ENCODE measurements around the gene SCAMP2.
"Not testable (repeated sequence)": the region's sequence is repeated elsewhere in the genome, so short reads cannot be mapped to it uniquely, and the experiment has no call there.

The SCAMP2 gene

DNA sequence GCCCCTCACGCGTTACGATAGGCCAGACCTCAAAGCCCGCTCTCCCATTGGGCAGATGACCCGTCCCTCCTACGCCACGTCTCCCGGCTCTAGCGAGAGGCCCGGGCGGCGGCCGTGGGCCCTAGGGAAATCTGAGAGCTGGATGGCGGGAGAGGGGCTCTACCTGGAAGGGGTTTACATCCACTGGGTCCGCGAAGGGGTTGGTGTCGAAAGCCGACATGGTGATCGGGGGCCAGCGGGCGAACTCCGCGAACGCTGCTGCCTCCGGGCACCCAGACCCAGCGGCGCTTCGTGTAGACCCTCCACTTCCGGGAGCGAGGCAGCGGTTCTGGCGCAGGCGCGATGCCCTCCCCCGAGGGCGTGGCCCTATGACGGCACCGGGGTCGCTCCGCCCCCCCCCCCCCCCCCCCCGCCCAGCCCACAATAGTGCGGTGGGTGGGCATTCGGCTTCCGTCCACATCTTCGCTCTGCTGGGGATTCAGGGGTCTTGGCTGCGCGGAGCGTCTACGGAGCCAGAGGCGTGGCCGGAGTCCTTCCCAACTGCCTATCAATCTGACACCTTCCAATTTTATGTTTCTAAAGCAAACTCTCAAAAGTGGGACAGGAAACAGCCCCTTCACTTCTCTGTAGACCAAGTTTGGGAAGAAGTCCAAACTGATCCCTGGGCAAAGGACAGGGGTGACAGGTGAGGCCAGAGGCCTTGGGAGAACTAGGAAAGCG lies at the start of gene SCAMP2:
TSS of gene SCAMP2 (minus strand) at position 330 of the 720 bp plus-strand sequence. CDS start at position 220, 110 bp downstream.
- no peak for TF ChIP-seq CTCF (conservative IDR thresholded peaks at IDR 0.05; ENCODE audit: low read length)
- peak; percentile 94 for DNase-seq (ENCODE audit: low read depth)

DNA sequence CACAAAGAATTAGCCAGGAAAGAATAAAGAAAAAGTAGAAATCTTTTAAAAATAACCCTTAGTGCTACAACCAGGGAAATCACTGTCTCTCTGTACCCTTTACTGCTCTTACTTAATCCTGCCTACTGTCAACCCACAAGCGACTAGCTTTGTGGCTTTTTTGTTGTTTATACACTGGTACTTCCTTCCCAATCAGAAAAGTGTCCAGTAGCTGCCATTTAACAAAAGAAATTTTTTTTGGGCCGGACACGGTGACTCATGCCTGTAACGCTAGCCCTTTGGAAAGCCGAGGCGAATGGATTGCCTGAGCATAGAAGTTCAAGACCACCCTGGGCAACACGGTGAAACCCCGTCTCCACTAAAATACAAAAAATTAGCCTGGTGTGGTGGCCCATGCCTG lies 47.3 kb upstream of the SCAMP2 start:
- DNase-seq (ENCODE audit: low read depth): no peak
- H3K4me3 ChIP-seq (ENCODE audit: low read length): no peak overlapping the region
- TF ChIP-seq CTCF (conservative IDR thresholded peaks at IDR 0.05; ENCODE audit: low read length): no peak

More for the DNA sequence above, at the start of gene SCAMP2:
- peak within 1 kb of the TSS; percentile 94 for H3K4me3 ChIP-seq (ENCODE audit: low read length)

- no peak for TF ChIP-seq CTCF (conservative IDR thresholded peaks at IDR 0.05; ENCODE audit: low read length)
- no peak overlapping the region for H3K4me3 ChIP-seq (ENCODE audit: low read length)
- DNase-seq (ENCODE audit: low read depth): no peak
These were observed 44.5 kb upstream of the SCAMP2 start for GRCh38 chr15:74917676-74918075.

- not testable (repeated sequence) for DNase-seq (ENCODE audit: low read depth)
These were observed 40.6 kb upstream of the SCAMP2 start for GRCh38 chr15:74913799-74914198.

DNA sequence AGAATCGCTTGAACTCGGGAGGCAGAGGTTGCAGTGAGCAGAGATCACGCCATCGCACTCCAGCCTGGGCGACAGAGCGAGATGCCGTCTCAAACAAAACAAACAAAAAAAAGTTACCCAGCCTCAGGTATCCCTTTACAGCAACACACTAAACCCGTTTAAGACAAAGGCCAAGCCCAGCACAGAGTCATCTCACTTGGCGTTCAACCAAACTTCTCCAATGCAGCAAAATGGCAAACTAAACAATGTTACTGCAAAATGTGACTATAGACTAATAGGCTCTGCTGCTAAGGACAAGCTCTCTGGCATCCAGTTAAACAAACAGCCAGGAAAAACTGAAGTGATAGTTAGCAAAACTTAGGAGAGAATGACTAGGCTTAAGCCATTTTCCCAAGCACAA lies 39.9 kb upstream of the SCAMP2 start:
- DNase-seq (ENCODE audit: low read depth): no peak
- no peak overlapping the region for H3K4me3 ChIP-seq (ENCODE audit: low read length)
- TF ChIP-seq CTCF (conservative IDR thresholded peaks at IDR 0.05; ENCODE audit: low read length): no peak

More at GRCh38 chr15:74913799-74914198, 40.6 kb upstream of the SCAMP2 start:
- H3K4me3 ChIP-seq (ENCODE audit: low read length): not testable (repeated sequence)

- H3K4me3 ChIP-seq (ENCODE audit: low read length): no peak overlapping the region
- no peak for DNase-seq (ENCODE audit: low read depth)
- TF ChIP-seq CTCF (conservative IDR thresholded peaks at IDR 0.05; ENCODE audit: low read length): no peak
These were observed 35.5 kb upstream of the SCAMP2 start for GRCh38 chr15:74908635-74909034.

DNA sequence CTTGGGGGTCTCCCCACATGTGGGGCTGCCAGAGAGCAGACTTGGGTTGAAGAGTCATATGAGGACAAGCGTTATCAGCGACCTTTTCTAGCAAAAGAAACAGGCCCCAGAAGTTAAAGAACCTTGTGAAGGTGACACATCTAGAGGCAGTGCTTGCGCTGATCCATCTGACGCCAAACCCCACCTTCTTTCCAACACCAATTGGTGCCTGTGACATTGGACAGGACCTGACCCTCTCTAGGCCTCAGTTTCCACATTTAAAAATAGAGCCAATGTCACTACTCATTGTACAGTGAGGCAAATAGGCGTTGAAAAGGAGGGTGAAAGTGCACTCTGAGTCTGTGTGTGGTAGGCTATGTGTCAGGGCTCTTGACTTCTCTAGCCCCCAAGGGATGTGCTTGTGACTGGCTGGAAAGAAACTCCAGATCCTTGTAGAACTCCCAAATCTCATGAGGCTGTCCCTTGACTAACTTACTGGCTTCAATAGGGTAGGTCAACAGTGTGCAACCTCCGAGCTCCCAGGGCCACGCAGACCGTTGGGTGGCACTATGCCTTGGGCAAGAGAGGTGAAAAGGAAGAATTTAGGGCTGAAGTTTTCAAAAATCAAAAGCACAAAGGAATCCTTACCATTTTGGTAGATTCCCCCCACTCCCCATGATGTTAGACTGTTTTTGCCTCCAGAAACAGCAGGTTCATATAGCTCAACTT lies 34.2 kb upstream of the SCAMP2 start:
- no peak for TF ChIP-seq CTCF (conservative IDR thresholded peaks at IDR 0.05; ENCODE audit: low read length)
- no peak for DNase-seq (ENCODE audit: low read depth)
- peak overlapping the region; percentile 83 for H3K4me3 ChIP-seq (ENCODE audit: low read length)
